Astrocyte (in vitro differentiated cells and primary cell): ENCODE measurements around the gene SUPT4H1. TPM values are rescaled to one million over a fixed set of nuclear protein-coding genes. Genes with fewer than 3 reads are reported as not detected.

Experiments
- DNase-seq: peaks from one replicate; pipeline ENCODE4 v3.0.0-alpha.2; 2010; ENCODE audit warnings: low read depth
- FAIRE-seq: peaks from 2 replicates; lab custom pipeline; 2011; peaks lifted over from hg19 to GRCh38; lab: Jason Lieb, UNC
- H2AFZ ChIP-seq: 2 replicates; pipeline ENCODE4 v1.6.0; 2012; ENCODE audit warnings: low read depth, low read length, inconsistent platforms
- H3K27ac ChIP-seq: 2 replicates; pipeline ENCODE4 v1.5.1; 2011; ENCODE audit warnings: low read depth, low read length, inconsistent platforms
- H3K27me3 ChIP-seq: 2 replicates; pipeline ENCODE4 v1.6.0; 2011; ENCODE audit warnings: low read length, inconsistent platforms; ENCODE audit not compliant: insufficient read depth
- H3K36me3 ChIP-seq: 2 replicates; pipeline ENCODE4 v1.5.1; 2011; ENCODE audit warnings: low read length, inconsistent platforms; ENCODE audit not compliant: insufficient read depth
- H3K4me1 ChIP-seq: 2 replicates; pipeline ENCODE4 v1.5.1; 2011; ENCODE audit warnings: low read length, inconsistent platforms; ENCODE audit not compliant: insufficient read depth
- H3K4me2 ChIP-seq: 2 replicates; pipeline ENCODE4 v1.6.0; 2012; ENCODE audit warnings: low read length, inconsistent platforms
- H3K4me3 ChIP-seq: 2 replicates; pipeline ENCODE4 v1.5.1; 2011; ENCODE audit warnings: low read depth, mild to moderate bottlenecking, low read length, inconsistent platforms; ENCODE audit not compliant: insufficient read depth
- H3K79me2 ChIP-seq: 2 replicates; pipeline ENCODE4 v1.6.0; 2012; ENCODE audit warnings: mild to moderate bottlenecking, low read length, inconsistent platforms; ENCODE audit not compliant: insufficient read depth
- H3K9ac ChIP-seq: 2 replicates; pipeline ENCODE4 v1.6.0; 2012; ENCODE audit warnings: mild to moderate bottlenecking, low read length, inconsistent platforms
- H3K9me3 ChIP-seq: 2 replicates; pipeline ENCODE4 v1.5.1; 2012; ENCODE audit warnings: low read depth, mild to moderate bottlenecking, low read length, inconsistent platforms; ENCODE audit not compliant: insufficient read depth
- H4K20me1 ChIP-seq: 2 replicates; pipeline ENCODE4 v1.6.0; 2012; ENCODE audit warnings: low read length, inconsistent platforms; ENCODE audit not compliant: insufficient read depth
- H3K27ac Mint-ChIP-seq: one replicate; pipeline ENCODE4 v1.8.0; 2021; ENCODE audit warnings: mild to moderate bottlenecking, mixed read lengths; ENCODE audit not compliant: unreplicated experiment
- H3K27me3 Mint-ChIP-seq: one replicate; pipeline ENCODE4 v1.8.0; 2021; ENCODE audit warnings: low read depth, mixed read lengths; ENCODE audit not compliant: unreplicated experiment
- H3K36me3 Mint-ChIP-seq: one replicate; pipeline ENCODE4 v1.8.0; 2021; ENCODE audit warnings: low read depth, mixed read lengths; ENCODE audit not compliant: unreplicated experiment
- H3K4me1 Mint-ChIP-seq: one replicate; pipeline ENCODE4 v1.8.0; 2021; ENCODE audit warnings: low read depth, mixed read lengths; ENCODE audit not compliant: unreplicated experiment
- H3K4me3 Mint-ChIP-seq: one replicate; pipeline ENCODE4 v1.8.0; 2021; ENCODE audit warnings: mild to moderate bottlenecking, moderate library complexity, mixed read lengths; ENCODE audit not compliant: unreplicated experiment
- H3K9me3 Mint-ChIP-seq: one replicate; pipeline ENCODE4 v1.8.0; 2021; ENCODE audit warnings: mild to moderate bottlenecking, mixed read lengths; ENCODE audit not compliant: unreplicated experiment
- EZH2 ChIP-seq: IDR thresholded peaks from 2 replicates; pipeline ENCODE4 v1.6.1; 2012; ENCODE audit warnings: mild to moderate bottlenecking, low read length, inconsistent platforms; ENCODE audit not compliant: insufficient read depth
- total RNA-seq: library from RNA; stranded (reverse); gene quantifications from 2 replicates; pipeline ENCODE4 v1.2.1, GENCODE V29; 2021
- TF ChIP-seq, protein P1 (sequence below): IDR thresholded peaks from 2 replicates; pipeline ENCODE4 v1.5.1; 2011; ENCODE audit warnings: low read depth, mild to moderate bottlenecking, inconsistent platforms, low read length, moderate library complexity; ENCODE audit not compliant: insufficient read depth

Gene SUPT4H1
- total RNA-seq, 1 donor from 2014 or later, result 108 TPM

DNA sequence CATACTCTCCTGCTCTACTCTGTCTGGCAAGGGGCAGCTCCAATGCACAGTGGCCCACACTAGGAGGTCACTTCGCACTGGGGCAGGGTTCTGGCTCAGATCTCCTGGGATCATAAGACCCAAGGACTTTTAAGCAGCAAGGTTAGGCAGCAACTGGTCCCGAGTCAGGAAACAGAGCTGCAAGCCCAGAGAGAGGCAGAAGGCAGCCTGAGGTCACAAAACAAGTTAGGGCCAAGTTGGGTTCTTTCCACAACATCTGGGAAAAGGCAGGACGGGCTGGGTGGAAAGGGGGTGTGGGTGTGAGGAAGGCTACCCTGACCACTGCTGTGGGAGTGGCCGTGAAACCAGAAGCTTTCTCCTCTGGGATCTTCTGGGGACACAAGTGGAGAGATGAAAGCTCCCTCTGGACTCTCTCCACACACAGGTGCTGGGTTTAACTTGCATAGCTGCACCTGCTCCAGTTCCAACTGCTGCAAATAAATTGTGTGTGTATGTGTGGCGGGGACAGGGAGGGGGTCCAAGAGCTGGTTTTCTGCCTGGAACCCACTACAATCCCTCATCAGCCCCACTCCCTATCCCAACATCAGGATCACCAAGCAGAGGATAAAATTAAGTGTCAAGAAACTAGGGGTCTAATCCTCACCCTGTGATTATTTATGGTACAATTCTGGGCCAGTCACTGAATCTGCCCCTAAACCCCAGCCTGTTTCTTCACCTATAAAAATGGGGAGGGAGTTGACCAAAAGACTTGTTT is 15.4 kb downstream of the SUPT4H1 start:
- peaks cover 21% of the 10 kb centered on the region for H3K4me1 Mint-ChIP-seq
- Histone ChIP-seq H3K9me3 (no peaks in the 10 kb centered on the region), H3K4me3 (no peak overlapping the region), H2AFZ (no peak overlapping the region), H3K27ac (no peak overlapping the region), H3K36me3 (no peaks in the 10 kb centered on the region), H4K20me1 (no peaks in the 10 kb centered on the region), H3K79me2 (no peaks in the 10 kb centered on the region), H3K27me3 (no peaks in the 10 kb centered on the region), H3K9ac (no peak overlapping the region), H3K4me2 (no peak overlapping the region), H3K4me1 (peaks cover 32% of the 10 kb centered on the region)
- FAIRE-seq, result no peak
- no peak overlapping the region for H3K27ac Mint-ChIP-seq
- no peaks in the 10 kb centered on the region for H3K36me3 Mint-ChIP-seq
- no peaks in the 10 kb centered on the region for H3K9me3 Mint-ChIP-seq
- no peak for DNase-seq
- TF ChIP-seq, protein P1, sequence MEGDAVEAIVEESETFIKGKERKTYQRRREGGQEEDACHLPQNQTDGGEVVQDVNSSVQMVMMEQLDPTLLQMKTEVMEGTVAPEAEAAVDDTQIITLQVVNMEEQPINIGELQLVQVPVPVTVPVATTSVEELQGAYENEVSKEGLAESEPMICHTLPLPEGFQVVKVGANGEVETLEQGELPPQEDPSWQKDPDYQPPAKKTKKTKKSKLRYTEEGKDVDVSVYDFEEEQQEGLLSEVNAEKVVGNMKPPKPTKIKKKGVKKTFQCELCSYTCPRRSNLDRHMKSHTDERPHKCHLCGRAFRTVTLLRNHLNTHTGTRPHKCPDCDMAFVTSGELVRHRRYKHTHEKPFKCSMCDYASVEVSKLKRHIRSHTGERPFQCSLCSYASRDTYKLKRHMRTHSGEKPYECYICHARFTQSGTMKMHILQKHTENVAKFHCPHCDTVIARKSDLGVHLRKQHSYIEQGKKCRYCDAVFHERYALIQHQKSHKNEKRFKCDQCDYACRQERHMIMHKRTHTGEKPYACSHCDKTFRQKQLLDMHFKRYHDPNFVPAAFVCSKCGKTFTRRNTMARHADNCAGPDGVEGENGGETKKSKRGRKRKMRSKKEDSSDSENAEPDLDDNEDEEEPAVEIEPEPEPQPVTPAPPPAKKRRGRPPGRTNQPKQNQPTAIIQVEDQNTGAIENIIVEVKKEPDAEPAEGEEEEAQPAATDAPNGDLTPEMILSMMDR, result no peak
- no peak for TF ChIP-seq EZH2
- no peaks in the 10 kb centered on the region for H3K27me3 Mint-ChIP-seq
- no peak overlapping the region for H3K4me3 Mint-ChIP-seq

DNA sequence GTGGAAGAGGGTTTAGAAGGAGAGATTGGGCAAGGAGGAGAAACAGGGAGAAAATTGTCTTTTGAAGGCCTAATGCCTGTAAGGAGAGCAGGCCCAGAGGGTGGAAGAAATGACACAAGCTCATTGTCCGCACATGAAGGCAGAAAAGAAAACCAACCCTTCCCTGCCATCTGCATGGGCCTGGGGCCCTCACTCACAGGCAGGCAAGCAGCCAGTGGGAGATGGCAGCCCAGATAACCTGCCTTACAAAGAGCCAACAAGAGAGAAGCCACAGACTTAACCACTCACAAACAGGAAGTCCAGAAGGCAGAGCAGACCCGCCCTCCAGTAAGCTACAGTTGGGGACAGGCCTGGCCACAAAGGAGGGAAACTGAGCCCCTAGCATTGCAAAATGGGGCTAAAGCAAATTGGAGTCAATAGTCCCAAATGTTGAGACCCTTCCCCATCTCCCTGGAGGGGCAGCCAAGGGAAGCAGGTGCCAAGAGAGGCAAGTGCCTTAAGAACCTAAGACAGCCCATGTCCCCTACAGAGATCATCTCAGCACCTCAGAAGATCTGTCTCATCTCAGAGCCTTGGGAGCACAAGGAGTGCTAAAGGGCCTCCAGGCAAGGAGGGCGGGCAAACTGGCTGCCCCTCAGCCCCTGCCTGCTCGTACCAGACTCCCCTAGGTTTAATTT is 16.1 kb downstream of the SUPT4H1 start:
- no peak for TF ChIP-seq EZH2
- TF ChIP-seq, protein P1, result no peak
- H2AFZ ChIP-seq, result peak overlapping the region; percentile 50
- no peaks in the 10 kb centered on the region for H4K20me1 ChIP-seq
- no peak for FAIRE-seq
- no peaks in the 10 kb centered on the region for H3K9me3 ChIP-seq
- H3K9ac ChIP-seq, result no peak overlapping the region
- H3K27me3 ChIP-seq, result no peaks in the 10 kb centered on the region
- H3K4me1 ChIP-seq, result peaks cover 32% of the 10 kb centered on the region
- no peaks in the 10 kb centered on the region for H3K9me3 Mint-ChIP-seq
- no peak overlapping the region for H3K4me2 ChIP-seq
- no peaks in the 10 kb centered on the region for H3K36me3 ChIP-seq
- H3K27ac ChIP-seq, result no peak overlapping the region
- H3K4me1 Mint-ChIP-seq, result peaks cover 21% of the 10 kb centered on the region
- H3K79me2 ChIP-seq, result no peaks in the 10 kb centered on the region
- H3K27ac Mint-ChIP-seq, result no peak overlapping the region
- H3K36me3 Mint-ChIP-seq, result no peaks in the 10 kb centered on the region
- no peaks in the 10 kb centered on the region for H3K27me3 Mint-ChIP-seq
- H3K4me3 ChIP-seq, result no peak overlapping the region
- H3K4me3 Mint-ChIP-seq, result peak overlapping the region; percentile 41
- no peak for DNase-seq
